GM23338 (cell line): Measurements from ENCODE around the gene ADPRH. TPM values are rescaled to one million over a fixed set of nuclear protein-coding genes. Genes with fewer than 3 reads are reported as not detected.
A peak's percentile ranks its signal among the peaks of the same experiment; 100 is the strongest.

ENCODE experiments used
- ATAC-seq: fragments of 200-7000 bp; cut with Tn5 transposase; 3 replicates; pipeline ENCODE4 v1.9.1; 2020
- DNase-seq: peaks from one replicate; pipeline ENCODE4 v3.0.0-alpha.2; 2015; ENCODE audit warnings: low spot score
- H2AFZ ChIP-seq: fragments of 200-600 bp; sonication (generic); 2 replicates; pipeline ENCODE4 v1.8.0; 2016; ENCODE audit warnings: antibody characterized with exemption, mild to moderate bottlenecking, moderate library complexity
- H3F3A ChIP-seq: fragments of 200-600 bp; sonication (generic); replicated peaks from 2 replicates; pipeline ENCODE4 v1.8.0; 2017; ENCODE audit warnings: antibody characterized with exemption, mixed run types, low read depth
- H3K27ac ChIP-seq: fragments of 200-600 bp; sonication (generic); 2 replicates; pipeline ENCODE4 v1.6.1; 2016; ENCODE audit warnings: low read depth
- H3K27me3 ChIP-seq: fragments of 200-600 bp; sonication (generic); 2 replicates; pipeline ENCODE4 v1.8.0; 2016; ENCODE audit warnings: mild to moderate bottlenecking, mixed run types, moderate library complexity; ENCODE audit not compliant: insufficient read depth
- H3K36me3 ChIP-seq: fragments of 200-600 bp; sonication (generic); 2 replicates; pipeline ENCODE4 v1.8.0; 2016; ENCODE audit warnings: mild to moderate bottlenecking; ENCODE audit not compliant: insufficient read depth
- H3K4me1 ChIP-seq: fragments of 200-600 bp; sonication (generic); 2 replicates; pipeline ENCODE4 v1.8.0; 2016; ENCODE audit warnings: mild to moderate bottlenecking, moderate library complexity; ENCODE audit not compliant: insufficient read depth
- H3K4me2 ChIP-seq: fragments of 200-600 bp; sonication (generic); 2 replicates; pipeline ENCODE4 v1.7.1; 2017; ENCODE audit warnings: mixed run types
- H3K4me3 ChIP-seq: fragments of 200-600 bp; sonication (generic); 2 replicates; pipeline ENCODE4 v1.6.1; 2016; ENCODE audit warnings: mixed run types
- H3K79me2 ChIP-seq: fragments of 200-600 bp; sonication (generic); replicated peaks from 2 replicates; pipeline ENCODE4 v1.8.0; 2017; ENCODE audit warnings: mild to moderate bottlenecking; ENCODE audit not compliant: insufficient read depth
- H3K9me2 ChIP-seq: fragments of 200-600 bp; sonication (generic); 2 replicates; pipeline ENCODE4 v1.8.0; 2017; ENCODE audit not compliant: insufficient read depth
- H4K20me1 ChIP-seq: fragments of 200-600 bp; sonication (generic); replicated peaks from 2 replicates; pipeline ENCODE4 v1.8.0; 2017; ENCODE audit warnings: mild to moderate bottlenecking; ENCODE audit not compliant: insufficient read depth
- H3K27ac Mint-ChIP-seq: 2 replicates; pipeline ENCODE4 v1.8.0; 2020; ENCODE audit warnings: inconsistent platforms, mild to moderate bottlenecking, moderate library complexity, mixed read lengths
- H3K27me3 Mint-ChIP-seq: 3 replicates; pipeline ENCODE4 v1.8.0; 2022; ENCODE audit warnings: low read depth, mild to moderate bottlenecking, moderate library complexity, mixed read lengths, inconsistent platforms; ENCODE audit not compliant: insufficient read depth, poor library complexity
- H3K36me3 Mint-ChIP-seq: 3 replicates; pipeline ENCODE4 v1.8.0; 2021; ENCODE audit warnings: low read depth, mild to moderate bottlenecking, inconsistent platforms, moderate library complexity, mixed read lengths
- H3K4me1 Mint-ChIP-seq: 3 replicates; pipeline ENCODE4 v1.8.0; 2020; ENCODE audit warnings: mild to moderate bottlenecking, inconsistent platforms, mixed read lengths
- H3K4me3 Mint-ChIP-seq: 3 replicates; pipeline ENCODE4 v1.8.0; 2021; ENCODE audit warnings: moderate library complexity, mild to moderate bottlenecking, inconsistent platforms, mixed read lengths
- H3K9me3 Mint-ChIP-seq: 3 replicates; pipeline ENCODE4 v1.8.0; 2020; ENCODE audit warnings: moderate library complexity, mild to moderate bottlenecking, inconsistent platforms, mixed read lengths
- CREB1 ChIP-seq: fragments of 250-450 bp; sonication (Bioruptor Pico); IDR thresholded peaks from 2 replicates; pipeline ENCODE4 v1.5.0; 2020; ENCODE audit warnings: low read depth, mild to moderate bottlenecking, moderate library complexity
- CTCF ChIP-seq, 2 experiments: fragments of 200-600 bp in 1 of 2; sonication (generic) in 1 of 2; conservative IDR thresholded peaks; 2 replicates each; pipeline versions ENCODE4 v1.5.1 to v1.6.1; 2016 to 2017; ENCODE audit warnings: antibody characterized with exemption in 2 of 2, low read depth in 2 of 2, mild to moderate bottlenecking in 2 of 2, moderate library complexity in 1 of 2
- ETS1 ChIP-seq: IDR thresholded peaks from 2 replicates; pipeline ENCODE4 v1.6.1; 2016; ENCODE audit warnings: antibody characterized with exemption
- EZH2 ChIP-seq: fragments of 200-600 bp; sonication (generic); IDR thresholded peaks from one replicate; pipeline ENCODE4 v1.8.0; 2017; ENCODE audit warnings: antibody characterized with exemption, mild to moderate bottlenecking, low read depth; ENCODE audit not compliant: unreplicated experiment
- EZH2phosphoT487 ChIP-seq: fragments of 200-600 bp; sonication (generic); IDR thresholded peaks from one replicate; pipeline ENCODE4 v1.8.1; 2018; ENCODE audit warnings: antibody characterized with exemption; ENCODE audit not compliant: unreplicated experiment
- JUNB ChIP-seq: IDR thresholded peaks from one replicate; pipeline ENCODE4 v1.6.1; 2016; ENCODE audit warnings: antibody characterized with exemption; ENCODE audit not compliant: unreplicated experiment
- NANOG ChIP-seq: IDR thresholded peaks from 2 replicates; pipeline ENCODE4 v1.6.1; 2016; ENCODE audit warnings: antibody characterized with exemption, borderline replicate concordance
- POLR2AphosphoS5 ChIP-seq: IDR thresholded peaks from 2 replicates; pipeline ENCODE4 v1.6.1; 2016; ENCODE audit warnings: antibody characterized with exemption, low read depth
- REST ChIP-seq: IDR thresholded peaks from one replicate; pipeline ENCODE4 v1.6.1; 2018; ENCODE audit warnings: antibody characterized with exemption; ENCODE audit not compliant: unreplicated experiment
- STAT1 ChIP-seq: IDR thresholded peaks from one replicate; pipeline ENCODE4 v1.6.1; 2016; ENCODE audit warnings: antibody characterized with exemption; ENCODE audit not compliant: unreplicated experiment
- ZNF114 ChIP-seq: fragments of 250-450 bp; sonication (Bioruptor Pico); IDR thresholded peaks from 2 replicates; pipeline ENCODE4 v1.5.0; 2020; ENCODE audit warnings: mild to moderate bottlenecking, moderate library complexity
- ZNF331 ChIP-seq: fragments of 250-450 bp; sonication (Bioruptor Pico); IDR thresholded peaks from 2 replicates; pipeline ENCODE4 v1.5.0; 2020; ENCODE audit warnings: low read depth, mild to moderate bottlenecking, moderate library complexity
- ZNF462 ChIP-seq: fragments of 250-450 bp; sonication (Bioruptor Pico); IDR thresholded peaks from 2 replicates; pipeline ENCODE4 v1.5.0; 2020; ENCODE audit warnings: mild to moderate bottlenecking, moderate library complexity
- polyA plus RNA-seq: library from polyadenylated mRNA; unstranded; fragments of >200 nt; fragmentation: Nextera tagmentation; extraction: Ambion mirVana; gene quantifications from 2 replicates; pipeline ENCODE4 v1.2.1, GENCODE V29; 2016
- total RNA-seq: library from RNA; depleted of rRNA; stranded (reverse); fragments of >200 nt; shearing (Covaris generic); gene quantifications from 2 replicates; pipeline ENCODE4 v1.2.3, GENCODE V29; 2014

Gene ADPRH
- total and polyA plus RNA-seq, 2 experiments from 2014 or later: 1.2 to 3.4 TPM

- no peak overlapping the region for H3K4me2 ChIP-seq
- no peaks in the 10 kb centered on the region for H3F3A ChIP-seq
- peak; percentile 51; the same call in 2 of the 3 replicates for ATAC-seq
- no peaks in the 10 kb centered on the region for H3K79me2 ChIP-seq
- peaks cover 3% of the 10 kb centered on the region; the same call in 1 of the 3 replicates for H3K4me1 Mint-ChIP-seq
- H3K27ac Mint-ChIP-seq: no peak overlapping the region
- TF ChIP-seq CTCF (conservative IDR thresholded peaks at IDR 0.05; ENCODE audit: low read depth in 2 of 2) (no peak), POLR2AphosphoS5 (no peak), ETS1 (no peak), STAT1 (no peak), REST (no peak), ZNF331 (CRISPR knock-in tag) (no peak), EZH2phosphoT487 (no peak), NANOG (no peak), ZNF462 (CRISPR knock-in tag) (no peak), EZH2 (no peak), JUNB (no peak), CREB1 (CRISPR knock-in tag) (no peak), ZNF114 (CRISPR knock-in tag) (no peak)
- H3K4me3 ChIP-seq: no peak overlapping the region
- no peak overlapping the region for H3K27ac ChIP-seq
- no peak overlapping the region for H3K4me3 Mint-ChIP-seq
- H3K27me3 Mint-ChIP-seq: no peaks in the 10 kb centered on the region
- H4K20me1 ChIP-seq: no peaks in the 10 kb centered on the region
- H2AFZ ChIP-seq: 0 out of 2 replicates have a peak overlapping the region, but pooled peaks have one; percentile 66
- no peaks in the 10 kb centered on the region for H3K36me3 Mint-ChIP-seq
- DNase-seq: no peak
- no peaks in the 10 kb centered on the region for H3K36me3 ChIP-seq
- H3K9me2 ChIP-seq: 0 out of 2 replicates have a peak, but pooled peaks cover 3% of the 10 kb centered on the region
- H3K4me1 ChIP-seq: no peaks in the 10 kb centered on the region
- H3K27me3 ChIP-seq: no peaks in the 10 kb centered on the region
- no peaks in the 10 kb centered on the region for H3K9me3 Mint-ChIP-seq
Measured at GRCh38 chr3:119562307-119562961, 16.9 kb upstream of the ADPRH start.
